B cell (primary cell): ENCODE data around the gene CACNG4. TPM values are rescaled to one million over a fixed set of nuclear protein-coding genes. Genes with fewer than 3 reads are reported as not detected.

Source experiments
- ATAC-seq: fragments of 200-7000 bp; cut with Tn5 transposase; one replicate; pipeline ENCODE4 v1.10.0; 2021; ENCODE audit warnings: low read depth, mild to moderate bottlenecking, moderate number of reproducible peaks, moderate library complexity
- CTCF ChIA-PET: fragments of 350-600 bp; sonication (Branson Sonifier 250); formaldehyde crosslinking; loops from one replicate; lab custom pipeline; 2021; ENCODE audit warnings: antibody characterized with exemption, inconsistent platforms; lab: Charles Lee
- POLR2A ChIA-PET: fragments of 350-600 bp; sonication (Branson Sonifier 250); formaldehyde crosslinking; loops from one replicate; lab custom pipeline; 2021; ENCODE audit warnings: antibody characterized with exemption; lab: Charles Lee
- DNase-seq: peaks from one replicate; pipeline ENCODE4 v3.0.0; 2013
- H2AFZ ChIP-seq: 2 replicates; pipeline ENCODE4 v1.6.1; 2012; ENCODE audit warnings: mild to moderate bottlenecking, low read depth, low read length; ENCODE audit not compliant: insufficient read depth, poor library complexity, severe bottlenecking
- H3K27ac ChIP-seq, 2 donors: 1 replicate in 1 of 2; 2 replicates in 1 of 2; pipeline ENCODE4 v1.5.1; 2012 to 2013; ENCODE audit warnings: low read length in 2 of 2, mild to moderate bottlenecking in 2 of 2, moderate library complexity in 1 of 2
- H3K27me3 ChIP-seq, 4 experiments: fragments of 200-600 bp in 1 of 4; sonication (generic) in 1 of 4; replicated peaks in 1 of 4; 1 replicate in 2 of 4; 2 replicates in 2 of 4; pipeline versions ENCODE4 v1.6.1 to v1.7.0; 2013 to 2016; ENCODE audit warnings: low read length in 3 of 4, mild to moderate bottlenecking in 2 of 4, mixed read lengths in 1 of 4, moderate library complexity in 1 of 4; ENCODE audit not compliant: insufficient read depth in 4 of 4, control insufficient read depth in 3 of 4; ENCODE audit errors: control extremely low read depth in 1 of 4
- H3K36me3 ChIP-seq, 2 experiments: replicated peaks in 1 of 2; 1 replicate in 1 of 2; 2 replicates in 1 of 2; pipeline versions ENCODE4 v1.6.1 to v1.7.1; 2013; ENCODE audit warnings: low read length in 1 of 2; ENCODE audit not compliant: insufficient read depth in 2 of 2, control insufficient read depth in 1 of 2; ENCODE audit errors: control extremely low read depth in 1 of 2, extremely low read depth in 1 of 2
- H3K4me1 ChIP-seq, 2 donors: fragments of 200-600 bp in 1 of 2; sonication (generic) in 1 of 2; 1 replicate in 1 of 2; 2 replicates in 1 of 2; pipeline versions ENCODE4 v1.5.1 to v1.6.1; 2013 to 2017; ENCODE audit warnings: low read length in 2 of 2; ENCODE audit not compliant: control insufficient read depth in 2 of 2, insufficient read depth in 2 of 2
- H3K4me2 ChIP-seq: replicated peaks from 2 replicates; pipeline ENCODE3; 2012; ENCODE audit warnings: mild to moderate bottlenecking, low read depth, low read length; ENCODE audit not compliant: poor library complexity, severe bottlenecking
- H3K4me3 ChIP-seq, 5 experiments: fragments of 200-600 bp in 1 of 5; sonication (generic) in 1 of 5; 1 replicate in 3 of 5; 2 replicates in 2 of 5; pipeline versions ENCODE4 v1.5.1 to v1.7.0; 2011 to 2016; ENCODE audit warnings: low read length in 4 of 5, mild to moderate bottlenecking in 4 of 5, low read depth in 2 of 5, control low read depth in 1 of 5, moderate library complexity in 1 of 5; ENCODE audit not compliant: insufficient read depth in 1 of 5; ENCODE audit errors: control extremely low read depth in 1 of 5, extremely low read depth in 1 of 5
- H3K79me2 ChIP-seq: fragments of 200-600 bp; sonication (generic); one replicate; pipeline ENCODE4 v1.6.0; 2016; ENCODE audit warnings: low read length; ENCODE audit not compliant: control insufficient read depth, insufficient read depth
- H3K9ac ChIP-seq: fragments of 200-600 bp; sonication (generic); 2 replicates; pipeline ENCODE4 v1.6.1; 2017; ENCODE audit warnings: mild to moderate bottlenecking, low read length, moderate library complexity
- H3K9me3 ChIP-seq, 3 donors: one replicate each; pipeline versions ENCODE4 v1.6.1 to v1.7.1; 2013; ENCODE audit warnings: low read length in 2 of 3; ENCODE audit not compliant: control insufficient read depth in 2 of 3, insufficient read depth in 1 of 3; ENCODE audit errors: control extremely low read depth in 1 of 3
- H4K20me1 ChIP-seq: 2 replicates; pipeline ENCODE4 v1.6.0; 2012; ENCODE audit warnings: mild to moderate bottlenecking, low read length; ENCODE audit not compliant: insufficient read depth, control insufficient read depth, poor library complexity, severe bottlenecking
- H3K27ac Mint-ChIP-seq: one replicate; pipeline ENCODE4 v1.8.0; 2021; ENCODE audit warnings: mixed read lengths
- H3K27me3 Mint-ChIP-seq: one replicate; pipeline ENCODE4 v1.8.0; 2021; ENCODE audit warnings: mixed read lengths
- H3K4me1 Mint-ChIP-seq: one replicate; pipeline ENCODE4 v1.8.0; 2021; ENCODE audit warnings: mixed read lengths
- H3K4me3 Mint-ChIP-seq: one replicate; pipeline ENCODE4 v1.8.0; 2021; ENCODE audit warnings: mixed read lengths
- H3K9me3 Mint-ChIP-seq: one replicate; pipeline ENCODE4 v1.8.0; 2022; ENCODE audit warnings: mixed read lengths; ENCODE audit not compliant: insufficient read depth
- EZH2 ChIP-seq: IDR thresholded peaks from 2 replicates; pipeline ENCODE4 v1.6.1; 2012; ENCODE audit warnings: borderline replicate concordance, low read depth, mild to moderate bottlenecking, moderate library complexity, low read length; ENCODE audit not compliant: insufficient read depth, poor library complexity, severe bottlenecking
- WGBS: methylation state at CpG from one replicate; pipeline ENCODE4 v1.1.5; 2013; ENCODE audit warnings: missing lambda C conversion rate; ENCODE audit not compliant: insufficient coverage; 5-methylcytosine and 5-hydroxymethylcytosine counted together
- intact Hi-C: fragments of 100-400 bp; cut with micrococcal nuclease; formaldehyde crosslinking; loops from one replicate; pipeline ENCODE4 v1.10.0; 2022
- polyA plus RNA-seq: library from polyadenylated mRNA; depleted of rRNA; stranded (reverse); fragments of >200 nt; gene quantifications from 2 replicates; pipeline ENCODE4 v1.2.3, GENCODE V29; 2012
- total RNA-seq, 2 donors: library from RNA; stranded (reverse); fragments of 120-200 nt in 1 of 2; gene quantifications; 1 replicate in 1 of 2; 2 replicates in 1 of 2; pipeline versions ENCODE4 v1.2.3 to v1.2.4, GENCODE V29; 2013 to 2022
- TF ChIP-seq, protein P1 (sequence below): fragments of 200-600 bp; IDR thresholded peaks from one replicate; pipeline ENCODE4 v1.8.0; 2022; ENCODE audit warnings: antibody characterized with exemption, mild to moderate bottlenecking

The CACNG4 gene
- total and polyA plus RNA-seq, 2 donors (not counting 1 experiment from before 2014, with no cell fraction given) = not detected

DNA sequence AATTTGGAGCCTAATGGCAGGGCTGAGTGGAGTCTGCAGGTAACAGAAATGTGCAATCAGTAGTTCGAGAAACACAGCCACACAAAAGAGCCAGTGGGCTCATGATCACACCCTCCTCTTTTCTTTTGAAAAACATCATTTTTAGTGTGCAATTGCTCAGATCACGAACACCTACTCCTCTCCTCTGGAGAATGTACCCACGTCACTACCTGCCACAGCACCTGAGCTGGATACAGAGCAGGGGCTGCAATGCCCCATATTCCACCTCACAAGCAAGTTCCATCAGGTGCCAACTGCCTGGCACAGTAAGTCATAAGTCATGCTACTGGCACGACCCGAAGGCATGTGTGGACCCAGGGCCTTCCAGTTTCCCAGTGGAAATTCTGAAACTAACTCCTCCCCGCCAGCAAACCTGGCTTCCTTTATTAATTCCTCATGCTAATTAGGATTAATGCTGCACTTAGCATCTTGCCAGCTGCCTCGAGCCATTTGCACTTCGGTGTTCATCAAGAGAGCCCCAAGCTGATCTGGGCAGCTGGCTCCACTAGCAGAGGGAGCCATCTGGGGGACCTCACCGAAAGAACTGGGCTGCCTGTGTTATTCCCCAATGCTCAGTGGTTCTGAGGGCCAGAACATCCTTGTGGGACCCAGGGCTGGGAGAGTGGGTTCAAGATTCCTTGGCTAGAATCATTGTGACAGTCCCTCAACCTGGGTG is 2.4 kb downstream of the CACNG4 start:
- Mint-ChIP-seq H3K27me3 (peaks cover 65% of the 10 kb centered on the region), H3K4me1 (peaks cover 23% of the 10 kb centered on the region), H3K9me3 (no peaks in the 10 kb centered on the region), H3K4me3 (peak overlapping the region; percentile 79), H3K27ac (no peak overlapping the region)
- WGBS = 78% methylated on average over 8 of the region's 9 CpGs
- TF ChIP-seq, protein P1, sequence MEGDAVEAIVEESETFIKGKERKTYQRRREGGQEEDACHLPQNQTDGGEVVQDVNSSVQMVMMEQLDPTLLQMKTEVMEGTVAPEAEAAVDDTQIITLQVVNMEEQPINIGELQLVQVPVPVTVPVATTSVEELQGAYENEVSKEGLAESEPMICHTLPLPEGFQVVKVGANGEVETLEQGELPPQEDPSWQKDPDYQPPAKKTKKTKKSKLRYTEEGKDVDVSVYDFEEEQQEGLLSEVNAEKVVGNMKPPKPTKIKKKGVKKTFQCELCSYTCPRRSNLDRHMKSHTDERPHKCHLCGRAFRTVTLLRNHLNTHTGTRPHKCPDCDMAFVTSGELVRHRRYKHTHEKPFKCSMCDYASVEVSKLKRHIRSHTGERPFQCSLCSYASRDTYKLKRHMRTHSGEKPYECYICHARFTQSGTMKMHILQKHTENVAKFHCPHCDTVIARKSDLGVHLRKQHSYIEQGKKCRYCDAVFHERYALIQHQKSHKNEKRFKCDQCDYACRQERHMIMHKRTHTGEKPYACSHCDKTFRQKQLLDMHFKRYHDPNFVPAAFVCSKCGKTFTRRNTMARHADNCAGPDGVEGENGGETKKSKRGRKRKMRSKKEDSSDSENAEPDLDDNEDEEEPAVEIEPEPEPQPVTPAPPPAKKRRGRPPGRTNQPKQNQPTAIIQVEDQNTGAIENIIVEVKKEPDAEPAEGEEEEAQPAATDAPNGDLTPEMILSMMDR = no peak
- intact Hi-C loops = no loop called here
- CTCF ChIA-PET = no interaction called here
- Histone ChIP-seq H2AFZ (no peak overlapping the region), H4K20me1 (no peaks in the 10 kb centered on the region), H3K4me1 (peaks cover 6 to 9% of the 10 kb centered on the region in 2 donors), H3K27ac (no peak overlapping the region), H3K79me2 (no peaks in the 10 kb centered on the region), H3K9ac (no peak overlapping the region), H3K4me3 (no peak overlapping the region), H3K4me2 (no peak overlapping the region), H3K9me3 (peaks cover 0 to 3% (median 0%) of the 10 kb centered on the region in 3 donors), H3K36me3 (no peaks in the 10 kb centered on the region), H3K27me3 (peaks cover 0 to 39% (median 12%) of the 10 kb centered on the region in 4 experiments)
- DNase-seq = no peak
- no peak for ATAC-seq
- POLR2A ChIA-PET = no interaction called here

- Mint-ChIP-seq H3K27me3 (peaks cover 55% of the 10 kb centered on the region), H3K4me1 (peaks cover 23% of the 10 kb centered on the region), H3K9me3 (no peaks in the 10 kb centered on the region), H3K27ac (no peak overlapping the region), H3K4me3 (no peak overlapping the region)
- Histone ChIP-seq H3K36me3 (no peaks in the 10 kb centered on the region), H3K9me3 (peaks cover 0 to 3% (median 0%) of the 10 kb centered on the region in 3 donors), H4K20me1 (no peaks in the 10 kb centered on the region), H3K9ac (no peak overlapping the region), H3K27me3 (peaks cover 0 to 33% (median 8%) of the 10 kb centered on the region in 4 experiments), H3K79me2 (no peaks in the 10 kb centered on the region), H3K4me3 (no peak overlapping the region), H3K27ac (no peak overlapping the region), H2AFZ (no peak overlapping the region), H3K4me2 (no peak overlapping the region), H3K4me1 (peaks cover 6 to 9% of the 10 kb centered on the region in 2 donors)
- ATAC-seq = no peak
- intact Hi-C loops = no loop called here
- POLR2A ChIA-PET = no interaction called here
- TF ChIP-seq, protein P1 = no peak
- no peak for TF ChIP-seq EZH2
- CTCF ChIA-PET = no interaction called here
- DNase-seq = no peak
- WGBS = 92% methylated on average over 10 of the region's 10 CpGs
These were observed 3.5 kb downstream of the CACNG4 start for GRCh38 chr17:66967837-66968543.
